Measurements from ENCODE around the gene FITM2.
"Not testable (repeated sequence)": the region's sequence is repeated elsewhere in the genome, so short reads cannot be mapped to it uniquely, and the experiment has no call there.

The FITM2 gene

GRCh38 chr20:44331201-44331600 is 20.2 kb upstream of the FITM2 start:
- DNase-seq = no peak

- DNase-seq = no peak
Measured at GRCh38 chr20:44328428-44328827, 17.4 kb upstream of the FITM2 start.

- not testable (repeated sequence) for DNase-seq
Measured at GRCh38 chr20:44327748-44328147, 16.7 kb upstream of the FITM2 start.

GRCh38 chr20:44326391-44327159 is 15.6 kb upstream of the FITM2 start:
- no peak for DNase-seq

- no peak for DNase-seq
Measured at GRCh38 chr20:44324343-44324742, 13.3 kb upstream of the FITM2 start.

- DNase-seq = no peak
Measured at GRCh38 chr20:44319839-44320422, 8.9 kb upstream of the FITM2 start.

- DNase-seq = no peak
Measured at GRCh38 chr20:44314870-44315269, 3.9 kb upstream of the FITM2 start.

GRCh38 chr20:44309763-44310663 is 989 bp downstream of the FITM2 start:
- no peak for DNase-seq

GRCh38 chr20:44306927-44307326 is 4.1 kb downstream of the FITM2 start:
- no peak for DNase-seq

GRCh38 chr20:44304383-44304782 is 6.6 kb downstream of the FITM2 start:
- DNase-seq = no peak

GRCh38 chr20:44302736-44303135 is 8.3 kb downstream of the FITM2 start:
- DNase-seq = no peak

- no peak for DNase-seq
Measured at GRCh38 chr20:44302026-44302669, 8.9 kb downstream of the FITM2 start.

GRCh38 chr20:44301285-44301684 is 9.7 kb downstream of the FITM2 start:
- DNase-seq = no peak

- DNase-seq = not testable (repeated sequence)
Measured at GRCh38 chr20:44299011-44299535, 11.9 kb downstream of the FITM2 start.

GRCh38 chr20:44297721-44298120 is 13.3 kb downstream of the FITM2 start:
- no peak for DNase-seq

GRCh38 chr20:44296011-44296410 is 15.0 kb downstream of the FITM2 start:
- DNase-seq = no peak

- no peak for DNase-seq
Measured at GRCh38 chr20:44291754-44292153, 19.2 kb downstream of the FITM2 start.

- DNase-seq = no peak
Measured at GRCh38 chr20:44288252-44288651, 22.8 kb downstream of the FITM2 start.

GRCh38 chr20:44287272-44288097 is 23.5 kb downstream of the FITM2 start:
- no peak for DNase-seq

- no peak for DNase-seq
Measured at GRCh38 chr20:44284032-44284431, 27.0 kb downstream of the FITM2 start.

- DNase-seq = no peak
Measured at GRCh38 chr20:44282192-44282591, 28.8 kb downstream of the FITM2 start.

- no peak for DNase-seq
Measured at GRCh38 chr20:44280387-44280786, 30.6 kb downstream of the FITM2 start.

Data from NCI-H446 treated with DMSO at 0.1 percent for 48 hours (cell line).